Esophagus squamous epithelium (tissue), 4 donors: Measurements from ENCODE around the gene OPN5.

Experiments
- POLR2A ChIP-seq, 4 donors: fragments of 450-650 bp; IDR thresholded peaks; one replicate each; pipeline ENCODE4 v1.6.1; 2017; ENCODE audit warnings: antibody characterized with exemption in 4 of 4, mild to moderate bottlenecking in 4 of 4, moderate library complexity in 3 of 4
- TF ChIP-seq, protein P1 (sequence below), 6 experiments: fragments of 450-650 bp in 4 of 6; fragments of 200-600 bp in 2 of 6; sonication (generic) in 2 of 6; IDR thresholded peaks; one replicate each; pipeline ENCODE4 v1.5.1; 2016 to 2019; ENCODE audit warnings: antibody characterized with exemption in 6 of 6, mild to moderate bottlenecking in 4 of 6, moderate library complexity in 4 of 6

DNA sequence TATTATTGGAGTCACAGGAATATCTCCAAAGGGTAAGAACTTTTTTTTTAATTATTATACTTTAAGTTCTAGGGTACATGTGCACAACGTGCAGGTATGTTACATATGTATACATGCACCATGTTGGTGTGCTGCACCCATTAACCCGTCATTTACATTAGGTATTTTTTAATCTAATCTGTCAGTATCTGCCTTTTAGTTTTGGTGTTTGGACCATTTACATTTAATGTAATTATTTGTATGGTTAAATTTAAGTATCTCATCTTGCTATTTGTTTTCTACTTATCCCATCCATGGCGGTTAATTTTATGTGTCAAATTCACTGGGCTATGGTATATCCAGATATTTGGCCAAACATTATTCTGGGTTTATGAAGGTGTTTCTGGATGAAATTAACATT, 15.4 kb upstream of the OPN5 start:
- TF ChIP-seq, protein P1, sequence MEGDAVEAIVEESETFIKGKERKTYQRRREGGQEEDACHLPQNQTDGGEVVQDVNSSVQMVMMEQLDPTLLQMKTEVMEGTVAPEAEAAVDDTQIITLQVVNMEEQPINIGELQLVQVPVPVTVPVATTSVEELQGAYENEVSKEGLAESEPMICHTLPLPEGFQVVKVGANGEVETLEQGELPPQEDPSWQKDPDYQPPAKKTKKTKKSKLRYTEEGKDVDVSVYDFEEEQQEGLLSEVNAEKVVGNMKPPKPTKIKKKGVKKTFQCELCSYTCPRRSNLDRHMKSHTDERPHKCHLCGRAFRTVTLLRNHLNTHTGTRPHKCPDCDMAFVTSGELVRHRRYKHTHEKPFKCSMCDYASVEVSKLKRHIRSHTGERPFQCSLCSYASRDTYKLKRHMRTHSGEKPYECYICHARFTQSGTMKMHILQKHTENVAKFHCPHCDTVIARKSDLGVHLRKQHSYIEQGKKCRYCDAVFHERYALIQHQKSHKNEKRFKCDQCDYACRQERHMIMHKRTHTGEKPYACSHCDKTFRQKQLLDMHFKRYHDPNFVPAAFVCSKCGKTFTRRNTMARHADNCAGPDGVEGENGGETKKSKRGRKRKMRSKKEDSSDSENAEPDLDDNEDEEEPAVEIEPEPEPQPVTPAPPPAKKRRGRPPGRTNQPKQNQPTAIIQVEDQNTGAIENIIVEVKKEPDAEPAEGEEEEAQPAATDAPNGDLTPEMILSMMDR (IDR thresholded peaks at IDR 0.05), result no peak
- TF ChIP-seq POLR2A (IDR thresholded peaks at IDR 0.05), result no peak
